Tibial artery (tissue), 4 donors: ENCODE measurements around the gene SFT2D1.

Experiments
- DNase-seq, 2 donors: peaks; one replicate each; pipeline ENCODE4 v3.0.0-alpha.2; 2019
- H3K27ac ChIP-seq, 2 donors: fragments of 200-600 bp; sonication (generic) in 1 of 2; 1 replicate in 1 of 2; 2 replicates in 1 of 2; pipeline ENCODE4 v1.5.1; 2018 to 2019; ENCODE audit warnings: mild to moderate bottlenecking in 1 of 2
- H3K27me3 ChIP-seq, 2 donors: fragments of 200-600 bp; sonication (generic) in 1 of 2; one replicate each; pipeline versions ENCODE4 v1.5.1 to v1.6.0; 2016 to 2019
- H3K36me3 ChIP-seq, 3 donors: fragments of 200-600 bp; sonication (generic) in 2 of 3; one replicate each; pipeline ENCODE4 v1.5.1; 2016 to 2019; ENCODE audit warnings: mild to moderate bottlenecking in 2 of 3
- H3K4me1 ChIP-seq, 4 donors: fragments of 200-600 bp; sonication (generic) in 2 of 4; 1 replicate in 3 of 4; 2 replicates in 1 of 4; pipeline ENCODE4 v1.5.1; 2016 to 2019
- H3K4me3 ChIP-seq, 2 donors: fragments of 200-600 bp; sonication (generic) in 1 of 2; 1 replicate in 1 of 2; 2 replicates in 1 of 2; pipeline ENCODE4 v1.5.1; 2018 to 2019; ENCODE audit warnings: mild to moderate bottlenecking in 2 of 2
- H3K9me3 ChIP-seq, 3 donors: fragments of 200-600 bp; sonication (generic) in 1 of 3; one replicate each; pipeline ENCODE4 v1.5.1; 2016 to 2019
- CTCF ChIP-seq, 2 experiments: fragments of 200-600 bp in 1 of 2; fragments of 450-650 bp in 1 of 2; IDR thresholded peaks; one replicate each; pipeline ENCODE4 v1.5.1; 2017 to 2019; ENCODE audit warnings: antibody characterized with exemption in 2 of 2, mild to moderate bottlenecking in 1 of 2, moderate library complexity in 1 of 2
- intact Hi-C: fragments of 100-400 bp; cut with DNase I; formaldehyde crosslinking; loops from one replicate; pipeline ENCODE4 v1.15.0; 2023; ENCODE audit warnings: low total_unique reads

The SFT2D1 gene

GRCh38 chr6:166361077-166361429 is 18.7 kb upstream of the SFT2D1 start:
- peaks cover 0 to 32% (median 12%) of the 10 kb centered on the region in 4 donors for H3K4me1 ChIP-seq
- peaks cover 0 to 12% (median 0%) of the 10 kb centered on the region in 3 donors for H3K36me3 ChIP-seq
- no peak overlapping the region for H3K27ac ChIP-seq
- TF ChIP-seq CTCF (IDR thresholded peaks at IDR 0.05) = no peak
- H3K27me3 ChIP-seq = no peaks in the 10 kb centered on the region
- H3K9me3 ChIP-seq = no peaks in the 10 kb centered on the region
- no peak overlapping the region for H3K4me3 ChIP-seq
- intact Hi-C loops = no loop called here
- DNase-seq = no peak

- no peak for DNase-seq
- no peaks in the 10 kb centered on the region for H3K9me3 ChIP-seq
- intact Hi-C loops = no loop called here
- H3K36me3 ChIP-seq = peaks cover 0 to 12% (median 0%) of the 10 kb centered on the region in 3 donors
- H3K27me3 ChIP-seq = peaks cover 0 to 2% of the 10 kb centered on the region in 2 donors
- H3K4me3 ChIP-seq = no peak overlapping the region
- H3K4me1 ChIP-seq = peaks cover 0 to 26% (median 10%) of the 10 kb centered on the region in 4 donors
- TF ChIP-seq CTCF (IDR thresholded peaks at IDR 0.05) = no peak
- no peak overlapping the region for H3K27ac ChIP-seq
These were observed 18.1 kb upstream of the SFT2D1 start for GRCh38 chr6:166360243-166361076.

- H3K36me3 ChIP-seq = no peaks in the 10 kb centered on the region
- H3K4me1 ChIP-seq = peaks cover 0 to 2% (median under 1%) of the 10 kb centered on the region in 4 donors
- no peak for TF ChIP-seq CTCF (IDR thresholded peaks at IDR 0.05)
- no peaks in the 10 kb centered on the region for H3K9me3 ChIP-seq
- H3K27me3 ChIP-seq = peaks cover 0 to 10% of the 10 kb centered on the region in 2 donors
- H3K27ac ChIP-seq = no peak overlapping the region
- no peak for DNase-seq
- H3K4me3 ChIP-seq = no peak overlapping the region
- intact Hi-C loops = no loop called here
These were observed 13.2 kb upstream of the SFT2D1 start for GRCh38 chr6:166355552-166355951.

GRCh38 chr6:166354965-166355364 is 12.6 kb upstream of the SFT2D1 start:
- Histone ChIP-seq H3K36me3 (no peaks in the 10 kb centered on the region), H3K4me3 (no peak overlapping the region), H3K9me3 (no peaks in the 10 kb centered on the region), H3K27me3 (peaks cover 0 to 10% of the 10 kb centered on the region in 2 donors), H3K4me1 (no peaks in the 10 kb centered on the region), H3K27ac (no peak overlapping the region)
- no peak for TF ChIP-seq CTCF (IDR thresholded peaks at IDR 0.05)
- no peak for DNase-seq
- intact Hi-C loops = no loop called here

GRCh38 chr6:166354143-166354542 is 11.8 kb upstream of the SFT2D1 start:
- no peaks in the 10 kb centered on the region for H3K4me1 ChIP-seq

More at GRCh38 chr6:166354143-166354542, 11.8 kb upstream of the SFT2D1 start:
- H3K9me3 ChIP-seq = no peaks in the 10 kb centered on the region
- no peak for TF ChIP-seq CTCF (IDR thresholded peaks at IDR 0.05)
- H3K36me3 ChIP-seq = no peaks in the 10 kb centered on the region
- H3K27ac ChIP-seq = no peak overlapping the region
- no peak for DNase-seq
- no peak overlapping the region for H3K4me3 ChIP-seq
- intact Hi-C loops = no loop called here
- H3K27me3 ChIP-seq = peaks cover 0 to 10% of the 10 kb centered on the region in 2 donors
